ENCODE measurements around the gene FGF14. TPM values are rescaled to one million over a fixed set of nuclear protein-coding genes. Genes with fewer than 3 reads are reported as not detected.

The FGF14 gene
- total RNA-seq, 4 donors from 2014 or later, result under 0.01 to 2.4 (median 0.99) TPM

DNA sequence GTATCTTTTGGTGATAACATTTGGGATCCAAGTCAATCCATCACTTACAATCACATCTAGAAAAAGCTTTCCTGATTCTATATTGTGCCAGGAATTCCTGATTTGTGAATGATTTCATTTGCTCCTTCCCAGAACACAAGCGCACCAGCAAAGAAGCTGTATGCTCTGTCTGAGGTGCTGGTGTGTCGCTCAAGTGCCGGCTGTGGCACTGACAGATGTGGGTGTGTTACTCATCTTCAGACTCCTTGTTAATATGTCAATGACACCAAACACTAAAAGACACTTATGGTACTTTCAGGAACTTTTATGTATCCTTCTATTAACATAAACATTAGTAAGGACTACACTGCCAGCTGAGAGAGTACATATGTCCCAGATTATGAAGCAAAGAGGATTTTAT, 520.3 kb downstream of the FGF14 start:
- no peaks in the 10 kb centered on the region for H3K36me3 ChIP-seq
- in situ Hi-C loops (cut with MboI; ENCODE audit: low pct_ligation_motif_present in 1 of 4, low pct_unique_long_range_greater_than_20kb in 1 of 4, low sequenced_read_pairs in 3 of 4) (no loop called here), intact Hi-C loops (cut with DNase I; ENCODE audit: low total_unique reads) (no loop called here)
- WGBS, 2 donors (ENCODE audit: low coverage in 1 of 2), result 60 to 69% methylated on average over 1 to 3 of the region's 3 CpGs
- H3K4me3 ChIP-seq, result no peak overlapping the region
- DNase-seq, result no peak
- H3K4me1 ChIP-seq, result no peaks in the 10 kb centered on the region
- H3K27me3 ChIP-seq, result no peaks in the 10 kb centered on the region
- TF ChIP-seq POLR2A (IDR thresholded peaks at IDR 0.05), result no peak
- TF ChIP-seq, protein P1, sequence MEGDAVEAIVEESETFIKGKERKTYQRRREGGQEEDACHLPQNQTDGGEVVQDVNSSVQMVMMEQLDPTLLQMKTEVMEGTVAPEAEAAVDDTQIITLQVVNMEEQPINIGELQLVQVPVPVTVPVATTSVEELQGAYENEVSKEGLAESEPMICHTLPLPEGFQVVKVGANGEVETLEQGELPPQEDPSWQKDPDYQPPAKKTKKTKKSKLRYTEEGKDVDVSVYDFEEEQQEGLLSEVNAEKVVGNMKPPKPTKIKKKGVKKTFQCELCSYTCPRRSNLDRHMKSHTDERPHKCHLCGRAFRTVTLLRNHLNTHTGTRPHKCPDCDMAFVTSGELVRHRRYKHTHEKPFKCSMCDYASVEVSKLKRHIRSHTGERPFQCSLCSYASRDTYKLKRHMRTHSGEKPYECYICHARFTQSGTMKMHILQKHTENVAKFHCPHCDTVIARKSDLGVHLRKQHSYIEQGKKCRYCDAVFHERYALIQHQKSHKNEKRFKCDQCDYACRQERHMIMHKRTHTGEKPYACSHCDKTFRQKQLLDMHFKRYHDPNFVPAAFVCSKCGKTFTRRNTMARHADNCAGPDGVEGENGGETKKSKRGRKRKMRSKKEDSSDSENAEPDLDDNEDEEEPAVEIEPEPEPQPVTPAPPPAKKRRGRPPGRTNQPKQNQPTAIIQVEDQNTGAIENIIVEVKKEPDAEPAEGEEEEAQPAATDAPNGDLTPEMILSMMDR (IDR thresholded peaks at IDR 0.05), result no peak
- no peak for TF ChIP-seq EP300 (IDR thresholded peaks at IDR 0.05; ENCODE audit: low read depth)
- TF ChIP-seq POLR2AphosphoS5 (IDR thresholded peaks at IDR 0.05), result no peak
- H3K27ac ChIP-seq, result no peak overlapping the region
- no peaks in the 10 kb centered on the region for H3K9me3 ChIP-seq

- no peak for DNase-seq
- Histone ChIP-seq H3K4me3 (no peak overlapping the region), H3K27me3 (no peaks in the 10 kb centered on the region), H3K27ac (no peak overlapping the region), H3K36me3 (no peaks in the 10 kb centered on the region), H3K4me1 (no peaks in the 10 kb centered on the region), H3K9me3 (no peaks in the 10 kb centered on the region)
- intact Hi-C loops (cut with DNase I; ENCODE audit: low total_unique reads), result no loop called here
- WGBS, 2 donors (ENCODE audit: low coverage in 1 of 2), result 57 to 58% methylated on average over 4 of the region's 4 CpGs
- in situ Hi-C loops (cut with MboI; ENCODE audit: low pct_ligation_motif_present in 1 of 4, low pct_unique_long_range_greater_than_20kb in 1 of 4, low sequenced_read_pairs in 3 of 4), result no loop called here
- TF ChIP-seq, protein P1 (IDR thresholded peaks at IDR 0.05), result no peak
- TF ChIP-seq EP300 (IDR thresholded peaks at IDR 0.05; ENCODE audit: low read depth) (no peak), POLR2A (IDR thresholded peaks at IDR 0.05) (no peak), POLR2AphosphoS5 (IDR thresholded peaks at IDR 0.05) (no peak)
Observed at GRCh38 chr13:101880581-101880980, 521.3 kb downstream of the FGF14 start.

DNA sequence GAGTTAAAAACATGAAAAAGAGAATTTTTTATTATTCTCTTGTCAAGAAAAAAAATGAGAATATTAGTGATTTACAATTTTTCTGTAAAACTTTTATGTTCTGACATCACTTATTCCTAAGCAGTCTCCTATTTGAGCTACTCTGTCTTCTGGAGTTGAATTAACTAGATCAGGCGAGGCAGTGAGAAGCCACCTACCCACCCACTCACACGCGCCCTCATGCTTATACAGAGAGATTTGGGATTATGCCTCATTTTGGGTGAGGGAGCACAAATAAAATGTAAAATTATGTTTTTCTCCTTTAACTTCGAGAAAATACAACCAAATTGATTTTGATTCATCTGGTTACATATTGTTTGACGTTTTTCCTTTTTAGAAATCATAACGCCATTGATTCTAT, 524.9 kb downstream of the FGF14 start:
- no peaks in the 10 kb centered on the region for H3K36me3 ChIP-seq
- no peaks in the 10 kb centered on the region for H3K27me3 ChIP-seq
- H3K4me3 ChIP-seq, result no peak overlapping the region
- in situ Hi-C loops (cut with MboI; ENCODE audit: low pct_ligation_motif_present in 1 of 4, low pct_unique_long_range_greater_than_20kb in 1 of 4, low sequenced_read_pairs in 3 of 4), result no loop called here
- intact Hi-C loops (cut with DNase I; ENCODE audit: low total_unique reads), result no loop called here
- no peaks in the 10 kb centered on the region for H3K4me1 ChIP-seq
- H3K27ac ChIP-seq, result no peak overlapping the region
- DNase-seq, result no peak
- H3K9me3 ChIP-seq, result no peaks in the 10 kb centered on the region
- TF ChIP-seq EP300 (IDR thresholded peaks at IDR 0.05; ENCODE audit: low read depth) (no peak), POLR2A (IDR thresholded peaks at IDR 0.05) (no peak), POLR2AphosphoS5 (IDR thresholded peaks at IDR 0.05) (no peak)
- TF ChIP-seq, protein P1 (IDR thresholded peaks at IDR 0.05), result no peak
- WGBS, 2 donors (ENCODE audit: low coverage in 1 of 2), result 57 to 76% methylated on average over 6 of the region's 6 CpGs

DNA sequence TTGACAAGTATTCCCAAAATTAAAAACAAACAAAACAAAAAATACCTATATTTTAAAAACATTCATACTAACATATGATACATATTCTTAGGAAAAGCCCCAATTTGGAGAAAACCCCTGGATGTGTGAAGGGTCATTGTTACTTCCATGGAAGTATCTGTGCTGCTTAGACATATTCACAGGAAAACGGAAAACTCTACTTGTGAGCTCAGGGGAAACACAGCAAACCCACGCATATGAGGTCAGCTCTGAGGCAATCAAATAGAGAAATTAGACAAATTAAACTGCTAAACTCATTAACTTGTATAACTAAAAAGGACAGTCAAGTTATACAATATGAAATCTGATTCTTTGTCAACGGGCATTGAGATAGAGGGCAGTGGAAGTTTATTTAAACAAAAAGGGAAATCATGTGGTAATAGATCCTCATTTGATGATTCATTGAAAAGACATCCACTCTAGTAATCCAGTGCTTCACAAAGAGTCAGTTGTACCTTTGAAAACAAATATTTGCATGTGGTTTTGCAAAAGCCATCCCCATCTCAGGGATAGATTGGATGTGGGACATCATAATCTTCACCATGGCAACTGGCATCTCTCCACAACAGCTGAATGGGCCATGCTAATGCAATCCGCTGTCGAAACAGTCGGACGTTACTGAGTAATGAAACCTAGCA, 526.0 kb downstream of the FGF14 start:
- H3K9me3 ChIP-seq, result no peaks in the 10 kb centered on the region
- H3K4me3 ChIP-seq, result no peak overlapping the region
- in situ Hi-C loops (cut with MboI; ENCODE audit: low pct_ligation_motif_present in 1 of 4, low pct_unique_long_range_greater_than_20kb in 1 of 4, low sequenced_read_pairs in 3 of 4) (no loop called here), intact Hi-C loops (cut with DNase I; ENCODE audit: low total_unique reads) (no loop called here)
- DNase-seq, result no peak
- TF ChIP-seq POLR2AphosphoS5 (IDR thresholded peaks at IDR 0.05) (no peak), POLR2A (IDR thresholded peaks at IDR 0.05) (no peak), EP300 (IDR thresholded peaks at IDR 0.05; ENCODE audit: low read depth) (no peak)
- TF ChIP-seq, protein P1 (IDR thresholded peaks at IDR 0.05), result no peak
- H3K27me3 ChIP-seq, result no peaks in the 10 kb centered on the region
- no peak overlapping the region for H3K27ac ChIP-seq
- no peaks in the 10 kb centered on the region for H3K36me3 ChIP-seq
- H3K4me1 ChIP-seq, result no peaks in the 10 kb centered on the region
- WGBS, 2 donors (ENCODE audit: low coverage in 1 of 2), result 63 to 67% methylated on average over 7 of the region's 7 CpGs
